Measurements from ENCODE around the gene FIZ1.

Gene FIZ1, protein sequence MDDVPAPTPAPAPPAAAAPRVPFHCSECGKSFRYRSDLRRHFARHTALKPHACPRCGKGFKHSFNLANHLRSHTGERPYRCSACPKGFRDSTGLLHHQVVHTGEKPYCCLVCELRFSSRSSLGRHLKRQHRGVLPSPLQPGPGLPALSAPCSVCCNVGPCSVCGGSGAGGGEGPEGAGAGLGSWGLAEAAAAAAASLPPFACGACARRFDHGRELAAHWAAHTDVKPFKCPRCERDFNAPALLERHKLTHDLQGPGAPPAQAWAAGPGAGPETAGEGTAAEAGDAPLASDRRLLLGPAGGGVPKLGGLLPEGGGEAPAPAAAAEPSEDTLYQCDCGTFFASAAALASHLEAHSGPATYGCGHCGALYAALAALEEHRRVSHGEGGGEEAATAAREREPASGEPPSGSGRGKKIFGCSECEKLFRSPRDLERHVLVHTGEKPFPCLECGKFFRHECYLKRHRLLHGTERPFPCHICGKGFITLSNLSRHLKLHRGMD

DNA sequence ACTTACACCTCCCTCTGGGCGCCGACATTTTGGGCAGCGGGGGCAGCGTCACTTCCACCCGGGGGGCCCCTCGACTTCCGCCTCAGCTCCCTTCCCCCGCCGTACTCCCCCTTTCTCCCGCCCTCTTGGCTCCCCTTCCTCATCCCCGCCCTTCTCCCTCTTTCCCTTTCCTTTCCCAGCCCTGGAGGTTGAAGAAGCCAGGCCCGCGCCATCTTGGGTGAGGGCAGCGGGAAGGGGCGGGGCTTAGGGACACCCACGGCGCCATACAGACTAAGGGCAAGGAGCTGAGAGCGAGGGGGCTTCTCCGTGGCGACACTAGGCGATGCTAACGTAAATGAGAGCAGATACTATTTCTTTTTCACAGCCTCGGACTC lies at the start of gene FIZ1:
FIZ1 (minus strand) TSS at position 50 of the 374 bp plus-strand sequence. CDS start 1,652 bp downstream, outside the sequence.
- FAIRE-seq = peak; percentile 97

DNA sequence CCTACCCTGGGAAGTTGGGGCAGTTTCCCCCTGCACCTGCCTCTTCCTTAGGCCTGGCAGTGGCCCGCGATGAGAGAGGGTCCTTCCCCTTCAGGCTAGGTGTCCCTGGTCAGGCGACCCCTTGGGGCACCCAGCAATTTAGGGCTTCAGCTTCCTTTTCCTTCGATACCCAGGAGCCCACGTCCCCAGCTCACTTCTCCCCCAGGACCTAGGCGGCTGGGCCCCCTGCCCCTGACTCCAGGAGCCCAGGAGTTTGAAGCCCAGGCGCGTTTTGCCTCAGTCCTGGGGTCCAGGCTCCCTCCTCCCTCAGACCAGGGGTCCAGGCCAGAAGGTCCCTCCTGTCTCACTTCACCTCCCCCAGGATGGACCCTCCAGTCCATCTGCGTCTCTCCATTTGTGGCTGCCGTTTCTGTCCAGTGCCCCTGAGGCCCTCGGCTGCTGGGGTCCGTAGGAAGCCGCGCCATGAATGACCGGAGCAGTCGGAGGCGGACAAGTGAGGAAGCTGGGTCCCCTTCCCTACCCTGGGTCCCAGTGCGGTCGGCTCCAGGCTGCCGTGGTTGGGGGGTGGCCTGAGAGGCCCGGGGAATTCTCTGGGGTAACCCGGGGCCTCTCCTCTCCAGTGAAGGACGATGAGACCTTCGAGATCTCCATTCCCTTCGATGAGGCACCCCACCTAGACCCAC lies 49.4 kb upstream of the FIZ1 start:
- no peak for FAIRE-seq

DNA sequence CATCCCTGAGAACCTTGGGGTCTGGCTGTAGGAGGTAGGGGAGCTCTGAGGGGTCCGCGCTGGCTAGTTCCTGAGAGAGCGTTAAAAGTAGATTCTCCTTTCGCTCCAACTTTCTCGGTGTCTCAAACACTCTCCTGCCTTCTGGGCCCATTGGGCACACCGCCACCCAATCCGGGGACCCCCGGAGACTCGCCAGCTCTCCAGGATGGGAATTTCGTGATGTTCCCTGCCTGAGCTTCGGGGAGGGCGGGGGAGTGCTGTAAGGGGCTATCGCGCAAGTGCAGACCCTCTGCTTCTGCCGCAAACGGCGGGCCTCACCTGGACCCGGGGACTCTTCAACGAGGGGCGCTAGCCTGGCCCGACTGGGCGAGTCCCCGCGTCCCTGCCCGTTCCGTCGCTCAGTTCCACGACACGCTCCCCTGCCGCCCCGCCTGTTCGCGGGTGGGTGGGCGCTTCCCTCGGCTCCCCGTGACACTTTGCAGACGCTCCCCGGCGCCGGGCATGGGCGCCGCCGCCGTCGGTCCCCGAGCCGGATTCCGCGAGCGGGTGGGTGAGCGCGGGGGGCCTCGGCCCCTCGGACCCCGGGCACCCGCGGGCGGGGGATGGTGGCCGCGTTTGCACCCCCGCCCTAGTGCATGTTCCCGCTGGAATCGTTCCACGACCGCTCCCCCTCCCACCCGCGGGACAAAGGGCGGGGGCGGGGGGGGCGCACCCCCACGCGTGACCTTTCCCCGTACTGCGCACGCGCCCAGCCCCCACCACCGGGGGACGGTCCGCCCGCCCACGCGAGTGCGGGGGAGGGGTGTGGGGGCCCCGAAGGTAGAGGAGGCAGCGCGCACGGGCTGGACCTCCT lies 48.6 kb upstream of the FIZ1 start, which contains the start of gene CCDC106:
CCDC106 (plus strand) TSS at position 481 of the 853 bp plus-strand sequence. CDS start 835 bp downstream, outside the sequence.
- FAIRE-seq = no peak

DNA sequence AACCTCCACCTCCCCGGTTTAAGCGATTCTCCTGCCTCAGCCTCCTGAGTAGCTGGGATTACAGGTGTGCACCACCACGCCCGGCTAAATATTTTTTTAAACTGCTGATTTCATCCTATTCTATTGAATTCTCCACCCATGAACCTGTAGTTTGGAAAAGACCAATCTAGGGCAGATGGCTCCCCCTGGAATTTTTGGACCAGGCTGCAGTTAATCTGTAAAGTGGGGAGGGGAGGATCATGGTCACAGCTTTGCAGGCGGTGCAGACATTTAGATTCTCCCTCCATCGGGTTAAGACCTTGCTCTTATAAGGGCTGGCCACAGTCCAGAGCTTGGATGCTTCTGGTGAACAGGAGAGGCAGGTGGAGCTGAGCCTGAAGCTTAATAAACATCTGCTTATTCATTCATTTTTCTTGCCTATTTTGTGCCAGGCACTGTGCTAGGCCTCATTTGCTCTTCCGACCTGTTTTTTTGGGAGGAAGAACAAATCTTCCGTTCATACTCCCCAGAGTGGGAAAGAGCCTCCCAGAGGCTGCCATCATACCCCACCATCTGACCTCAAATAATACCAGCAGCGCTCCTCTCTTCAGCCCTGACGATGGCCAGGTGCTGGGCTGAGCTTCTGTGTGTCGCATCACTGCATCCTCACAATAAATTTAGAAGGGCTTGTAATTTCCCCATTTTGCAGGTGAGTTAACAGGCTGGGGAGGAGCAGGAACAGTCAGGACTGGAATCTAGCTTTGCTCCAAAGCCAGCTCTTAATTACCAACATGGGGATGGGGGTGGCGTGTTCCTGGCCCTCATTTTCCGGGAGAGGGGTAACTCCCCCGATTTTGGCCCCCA lies 47.8 kb upstream of the FIZ1 start:
- no peak for FAIRE-seq

DNA sequence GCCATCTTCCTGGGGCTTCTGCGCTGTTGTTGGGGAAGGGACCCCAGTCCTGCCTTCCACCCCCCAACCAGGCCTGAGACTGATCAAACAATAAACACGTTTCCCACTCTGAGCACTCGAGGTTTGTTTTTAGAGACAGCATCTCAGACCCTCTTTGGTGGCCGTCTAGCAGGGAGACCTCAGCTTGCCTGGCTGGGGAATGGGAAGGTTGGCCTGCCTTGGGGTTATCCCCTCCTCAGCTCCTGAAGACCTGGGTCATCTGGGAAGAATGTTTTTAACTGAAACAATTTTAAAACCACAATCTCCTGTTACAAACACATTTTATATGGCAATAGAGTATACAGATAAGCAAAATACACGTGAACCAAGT lies 46.2 kb upstream of the FIZ1 start:
- FAIRE-seq = no peak

DNA sequence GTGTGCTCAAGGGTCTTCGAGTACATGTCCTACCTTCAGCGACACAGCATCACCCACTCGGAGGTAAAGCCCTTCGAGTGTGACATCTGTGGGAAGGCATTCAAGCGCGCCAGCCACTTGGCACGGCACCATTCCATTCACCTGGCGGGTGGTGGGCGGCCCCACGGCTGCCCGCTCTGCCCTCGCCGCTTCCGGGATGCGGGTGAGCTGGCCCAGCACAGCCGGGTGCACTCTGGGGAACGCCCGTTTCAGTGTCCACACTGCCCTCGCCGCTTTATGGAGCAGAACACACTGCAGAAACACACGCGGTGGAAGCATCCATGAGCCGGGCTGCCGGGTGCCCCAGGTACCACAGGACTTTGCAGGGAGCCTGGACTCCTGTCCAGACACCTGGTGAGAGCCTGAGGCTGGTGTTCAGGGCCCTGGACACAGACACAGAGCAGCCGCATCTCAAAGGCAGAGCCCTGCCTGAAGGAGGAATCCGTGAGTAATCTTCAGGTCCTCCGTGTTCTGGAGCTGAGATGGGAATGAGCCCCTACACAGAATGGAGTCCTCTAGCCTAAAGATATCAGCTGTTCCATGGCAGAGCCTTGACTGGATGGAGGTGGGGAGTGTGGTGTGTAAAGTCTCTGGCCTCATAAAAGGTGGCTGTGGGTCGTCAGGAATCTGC lies 45.7 kb upstream of the FIZ1 start:
- FAIRE-seq = no peak

DNA sequence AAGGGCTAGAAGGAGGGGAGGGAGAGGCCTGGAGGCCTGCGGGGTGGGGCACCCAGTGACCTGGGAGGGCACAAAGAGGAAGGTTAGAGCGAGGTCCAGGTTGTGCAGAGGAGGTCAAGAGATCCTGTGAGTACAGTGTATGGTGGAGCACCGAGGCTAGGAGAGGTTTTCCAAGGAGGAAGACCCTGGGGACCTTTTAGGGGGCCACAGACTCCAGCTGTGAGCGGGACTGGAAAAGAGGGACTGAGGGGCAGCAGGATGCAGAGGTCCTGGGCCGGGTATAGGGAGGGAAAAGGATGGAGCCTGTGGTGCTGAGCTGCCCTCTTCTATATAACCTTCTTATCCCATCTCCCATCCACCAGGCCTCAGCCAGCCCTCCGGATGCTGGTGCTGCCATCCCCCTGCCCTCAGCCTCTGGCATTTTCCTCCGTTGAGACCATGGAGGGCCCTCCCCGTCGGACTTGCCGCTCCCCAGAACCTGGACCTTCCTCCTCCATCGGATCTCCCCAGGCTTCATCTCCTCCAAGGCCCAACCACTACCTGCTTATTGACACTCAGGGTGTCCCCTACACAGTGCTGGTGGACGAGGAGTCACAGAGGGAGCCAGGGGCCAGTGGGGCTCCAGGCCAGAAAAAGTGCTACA lies 45.0 kb upstream of the FIZ1 start:
- FAIRE-seq = no peak

DNA sequence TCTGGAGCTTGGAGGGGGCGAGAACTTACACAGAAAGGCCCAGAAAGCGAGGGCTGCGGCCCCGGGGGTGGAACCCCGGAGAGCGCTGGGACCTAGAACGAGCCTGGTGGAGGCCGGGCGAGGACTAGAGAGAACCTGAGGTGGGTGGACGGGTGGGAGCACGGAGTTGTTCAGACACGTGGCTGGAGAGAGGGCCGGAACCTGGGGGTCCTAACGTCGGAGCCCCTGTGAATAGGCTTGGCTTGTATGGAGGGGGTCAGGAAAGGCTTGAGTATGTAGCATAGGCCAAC lies 44.5 kb upstream of the FIZ1 start:
- no peak for FAIRE-seq

DNA sequence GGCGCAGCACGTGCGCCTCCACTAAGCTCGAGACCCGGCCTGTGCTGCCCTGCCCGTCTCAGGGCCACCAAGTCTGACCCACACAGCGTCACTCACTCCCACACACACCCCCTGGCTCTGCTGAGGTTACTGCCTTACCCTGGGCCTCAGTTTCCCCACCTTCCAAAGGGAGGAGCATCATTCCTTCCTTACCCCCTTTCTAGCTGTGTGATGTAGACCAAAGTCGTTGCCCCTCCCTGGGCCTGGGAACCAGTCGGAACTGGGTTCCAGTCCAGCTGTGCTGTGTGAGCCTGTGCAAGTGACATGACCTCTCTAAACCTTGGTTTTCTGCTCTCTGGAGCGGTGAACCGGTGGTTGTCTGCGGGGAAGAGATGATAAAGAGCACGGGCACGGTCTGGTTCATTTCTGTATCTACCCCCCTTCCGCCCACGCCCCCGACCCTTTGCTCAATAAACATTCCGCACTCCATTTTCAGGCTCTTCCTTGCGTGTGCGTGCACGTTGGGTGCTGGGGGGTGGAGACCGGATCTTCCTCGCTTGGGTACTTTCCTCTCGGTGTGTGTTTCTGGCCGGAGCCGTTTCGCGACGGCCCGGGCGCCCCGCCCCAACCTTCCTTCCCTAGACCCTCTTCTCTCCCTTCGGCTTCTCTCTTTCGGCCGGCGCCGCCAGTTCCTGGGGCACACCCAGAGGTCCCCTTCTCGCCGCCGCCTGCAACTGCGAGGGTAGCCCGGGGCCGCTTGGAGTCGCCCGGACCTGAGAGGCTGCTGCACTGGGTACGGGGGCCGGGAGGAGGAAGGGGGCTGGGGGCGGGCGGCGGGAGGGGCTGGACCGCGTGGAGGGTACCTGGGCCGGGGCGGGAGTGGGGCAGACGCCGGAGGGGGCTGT lies 43.9 kb upstream of the FIZ1 start, which contains the start of gene ZNF581:
ZNF581 (plus strand) TSS at position 647 of the 884 bp plus-strand sequence. CDS start 923 bp downstream, outside the sequence.
- FAIRE-seq = no peak

DNA sequence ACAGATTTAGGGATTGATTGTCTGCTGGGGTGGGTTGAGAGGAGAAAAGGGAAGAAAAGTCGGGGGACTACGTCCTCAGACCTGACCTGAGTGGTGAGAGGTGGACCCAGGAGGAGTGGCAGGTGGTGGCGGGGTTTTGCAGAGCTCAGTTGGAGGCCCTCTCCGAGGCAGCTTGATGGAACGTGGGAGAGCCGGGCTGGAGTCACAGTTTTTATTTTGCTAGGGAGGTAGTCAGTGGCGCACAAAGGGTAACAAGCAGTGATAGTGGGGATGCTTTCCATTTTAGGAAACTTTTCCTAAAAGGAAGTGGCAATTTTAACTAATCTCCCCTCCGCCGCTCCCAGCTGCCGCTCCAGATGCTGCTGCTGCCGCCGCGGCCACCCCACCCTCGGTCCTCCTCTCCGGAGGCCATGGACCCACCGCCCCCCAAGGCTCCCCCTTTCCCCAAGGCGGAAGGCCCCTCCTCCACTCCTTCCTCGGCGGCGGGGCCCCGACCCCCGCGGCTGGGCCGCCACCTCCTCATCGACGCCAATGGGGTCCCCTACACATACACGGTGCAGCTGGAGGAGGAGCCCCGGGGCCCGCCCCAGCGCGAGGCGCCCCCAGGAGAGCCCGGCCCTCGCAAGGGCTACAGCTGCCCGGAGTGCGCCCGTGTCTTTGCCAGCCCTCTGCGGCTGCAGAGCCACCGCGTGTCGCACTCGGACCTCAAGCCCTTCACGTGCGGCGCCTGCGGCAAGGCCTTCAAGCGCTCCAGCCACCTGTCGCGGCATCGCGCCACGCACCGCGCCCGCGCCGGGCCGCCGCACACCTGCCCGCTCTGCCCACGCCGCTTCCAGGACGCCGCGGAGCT lies 43.1 kb upstream of the FIZ1 start:
- FAIRE-seq = no peak

DNA sequence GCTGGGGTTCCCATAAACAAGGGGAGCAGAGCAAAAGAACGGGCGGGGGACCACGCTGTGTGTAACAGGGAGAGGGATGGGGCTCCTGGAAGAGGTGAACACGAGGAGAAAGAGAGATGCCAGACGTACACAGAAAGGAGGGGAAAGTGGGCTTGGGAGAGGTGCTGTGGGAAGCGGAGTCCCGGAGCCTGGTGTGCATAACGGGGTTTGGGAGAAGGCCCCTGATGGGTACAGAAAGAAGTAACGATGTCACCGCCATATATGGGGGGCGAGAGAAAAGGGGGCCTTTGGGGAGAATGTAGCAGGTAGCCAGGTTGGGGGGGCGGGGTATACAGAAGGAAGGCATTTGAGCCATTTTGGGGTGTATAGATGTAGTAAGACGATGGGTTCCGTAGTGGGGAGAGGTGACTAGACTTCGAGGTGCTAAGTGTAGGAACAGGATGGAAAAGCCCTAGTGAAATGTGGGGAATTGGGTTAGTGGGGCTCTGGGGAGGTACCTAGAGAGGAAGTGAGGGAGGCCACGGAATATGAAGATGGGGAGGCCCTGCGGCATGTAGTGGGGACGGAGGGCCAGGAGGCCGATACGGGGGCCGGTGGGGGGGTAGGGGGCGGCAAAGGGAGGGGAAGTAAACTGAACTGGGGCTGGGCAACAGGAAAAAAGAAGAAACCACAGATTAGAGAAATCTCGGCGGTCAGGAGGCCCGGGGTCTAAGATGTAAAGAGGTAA lies 42.3 kb upstream of the FIZ1 start:
- FAIRE-seq = no peak

DNA sequence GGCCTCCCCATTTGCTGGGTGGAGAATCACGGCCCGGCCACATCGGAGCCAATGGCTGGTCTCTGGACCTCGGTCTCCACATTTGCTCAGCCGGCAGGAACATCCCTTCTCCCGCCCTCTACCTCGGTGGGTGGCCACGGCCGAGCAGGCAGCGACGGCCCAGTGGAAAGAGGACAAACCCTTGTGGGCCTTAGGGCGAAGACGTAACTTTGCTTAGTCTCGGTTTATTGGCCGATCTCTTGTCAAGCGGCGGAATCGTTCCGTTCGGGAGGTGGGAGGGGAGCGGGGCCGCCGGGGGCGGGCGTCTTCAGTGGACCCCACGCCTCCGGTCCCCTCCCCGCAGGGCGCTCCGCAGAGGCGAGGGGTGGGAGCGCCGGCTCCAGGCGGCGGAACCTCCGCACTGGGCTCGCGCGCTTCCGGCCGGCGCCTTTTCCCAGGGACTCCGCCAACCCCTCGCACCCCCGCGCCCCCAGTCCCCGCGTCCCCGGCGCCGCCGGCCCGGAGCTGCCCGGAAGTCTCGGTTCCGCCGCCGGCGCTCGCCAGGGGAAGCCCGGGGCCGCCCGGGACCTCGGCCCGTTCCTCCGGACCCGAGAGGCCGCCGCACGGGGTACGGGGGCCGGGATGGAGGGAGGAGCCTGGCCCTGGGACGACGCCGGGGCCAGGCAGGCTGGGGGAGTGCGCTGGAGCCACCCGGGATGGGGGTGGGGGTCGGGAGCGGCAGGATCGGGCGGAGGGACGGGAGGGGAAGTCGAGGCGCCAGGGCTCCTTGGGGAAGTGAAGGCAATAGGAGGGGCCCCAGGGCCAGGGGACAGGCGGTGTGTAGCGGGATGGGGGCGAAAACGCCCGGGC lies 41.5 kb upstream of the FIZ1 start, which contains the start of gene ZNF580:
ZNF580 (plus strand) TSS at position 426 of the 849 bp plus-strand sequence. CDS start 1,507 bp downstream, outside the sequence.
- FAIRE-seq = peak; percentile 14

DNA sequence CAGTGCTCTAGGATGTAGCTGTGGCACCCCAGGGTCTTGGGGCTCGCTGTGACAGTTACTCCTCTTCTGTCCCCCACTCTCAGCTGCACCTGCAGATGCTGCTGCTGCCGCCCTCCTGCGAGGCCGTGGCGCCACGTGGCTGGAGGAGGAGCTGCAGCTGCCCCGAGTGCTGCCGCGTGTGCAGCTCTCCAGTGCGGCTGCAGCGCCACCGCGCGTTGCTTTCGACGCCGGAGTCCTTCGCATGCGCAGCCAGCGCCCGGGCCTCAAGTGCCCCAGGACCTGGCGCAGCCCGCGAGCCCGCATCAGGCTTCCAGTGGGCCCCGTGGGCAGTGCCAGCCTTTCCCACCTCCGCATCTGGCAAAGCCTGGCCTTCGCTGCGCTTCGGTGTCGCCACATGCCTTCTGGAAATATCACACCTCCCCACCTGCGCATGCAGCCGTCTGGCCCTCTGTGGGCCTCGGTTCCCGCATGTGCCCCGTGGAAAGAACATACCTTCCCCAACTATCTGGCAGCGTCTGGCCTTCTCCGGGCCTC lies 40.8 kb upstream of the FIZ1 start:
- no peak for FAIRE-seq

DNA sequence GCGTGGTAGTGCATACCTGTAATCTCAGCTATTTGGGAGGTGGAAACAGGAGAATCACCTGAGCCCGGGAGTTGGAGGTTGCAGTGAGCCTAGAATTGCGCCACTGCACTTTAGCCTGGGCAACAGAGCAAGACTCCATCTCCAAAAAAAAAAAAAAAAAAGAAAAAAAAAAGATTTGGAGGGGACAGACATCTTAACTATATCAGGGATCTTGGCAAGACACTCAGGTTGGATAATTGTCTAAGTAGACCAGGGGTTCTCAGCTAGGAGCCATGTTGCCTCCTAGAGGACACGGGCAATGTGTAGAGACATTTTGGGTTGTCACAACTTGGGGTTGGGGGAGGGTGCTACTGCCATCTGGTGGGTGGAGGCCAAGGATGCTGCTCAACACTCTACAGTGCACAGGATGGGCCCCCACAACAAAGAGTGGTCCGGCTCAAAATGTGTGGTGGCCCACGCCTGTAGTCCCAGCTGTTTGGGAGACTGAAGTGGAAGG lies 39.6 kb upstream of the FIZ1 start:
- FAIRE-seq = no peak

DNA sequence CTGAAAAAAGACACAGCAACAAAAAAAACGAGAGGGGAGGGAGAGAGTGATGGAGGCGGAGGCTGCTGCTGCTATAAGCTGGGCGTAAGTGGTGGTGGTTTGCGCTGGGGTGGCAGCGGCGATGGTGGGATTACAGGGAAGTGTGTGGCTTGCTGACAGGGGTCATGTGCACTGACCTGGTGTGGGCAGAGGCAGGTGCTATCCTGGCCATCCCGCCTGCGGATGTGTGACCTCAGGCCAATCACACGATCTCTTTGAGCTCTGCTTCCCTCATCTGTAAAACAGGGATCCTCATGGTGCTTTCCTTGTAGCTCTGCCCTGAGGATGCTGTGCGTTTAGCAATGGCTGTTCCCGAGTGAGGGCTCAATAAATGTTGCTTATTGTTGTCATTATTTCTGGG lies 38.2 kb upstream of the FIZ1 start:
- no peak for FAIRE-seq

DNA sequence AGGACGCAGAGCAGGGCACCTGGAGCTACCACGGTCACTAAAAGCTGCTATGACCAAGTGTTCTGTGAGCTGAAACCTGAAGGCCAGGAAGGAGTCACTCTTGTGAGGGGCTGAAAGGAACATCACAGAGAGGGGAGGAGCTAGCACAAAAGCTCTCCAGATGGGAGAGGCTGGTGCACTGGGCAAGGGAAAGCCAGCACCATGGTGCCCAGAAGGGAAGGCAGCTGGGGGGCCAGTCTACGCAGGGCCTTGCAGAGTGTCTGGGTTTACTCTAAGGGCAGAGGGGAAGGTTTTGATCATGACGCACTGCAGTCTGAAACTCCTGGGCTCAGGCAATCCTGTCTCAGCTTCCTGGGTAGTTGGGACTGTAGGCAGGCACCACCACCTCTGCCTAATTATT lies 37.4 kb upstream of the FIZ1 start:
- FAIRE-seq = no peak
